CD14-positive monocyte (primary cell): Measurements from ENCODE around the gene ZMYM5. TPM values are rescaled to one million over a fixed set of nuclear protein-coding genes. Genes with fewer than 3 reads are reported as not detected.
A peak's percentile ranks its signal among the peaks of the same experiment; 100 is the strongest.

Experiments used
- DNase-seq, 3 donors: peaks; one replicate each; pipeline ENCODE4 v3.0.0-alpha.2; 2011 to 2022
- H2AFZ ChIP-seq: 2 replicates; pipeline ENCODE4 v1.6.0; 2012; ENCODE audit warnings: mild to moderate bottlenecking, low read depth, low read length, inconsistent platforms; ENCODE audit not compliant: insufficient read depth, poor library complexity, severe bottlenecking
- H3K27ac ChIP-seq, 2 donors: 1 replicate in 1 of 2; 2 replicates in 1 of 2; pipeline ENCODE4 v1.5.1; 2012 to 2013; ENCODE audit warnings: low read length in 2 of 2, control low read depth in 1 of 2, inconsistent platforms in 1 of 2, low read depth in 1 of 2, mild to moderate bottlenecking in 1 of 2
- H3K27me3 ChIP-seq, 2 donors: one replicate each; pipeline versions ENCODE4 v1.6.0 to v1.6.1; 2011 to 2013; ENCODE audit warnings: low read length in 2 of 2; ENCODE audit not compliant: control insufficient read depth in 2 of 2, insufficient read depth in 2 of 2
- H3K36me3 ChIP-seq, 2 donors: replicated peaks in 1 of 2; 1 replicate in 1 of 2; 2 replicates in 1 of 2; pipeline versions ENCODE4 v1.5.1 to v1.6.1; 2012 to 2013; ENCODE audit warnings: low read length in 2 of 2, control low read depth in 1 of 2, inconsistent platforms in 1 of 2, mild to moderate bottlenecking in 1 of 2; ENCODE audit not compliant: insufficient read depth in 2 of 2, control insufficient read depth in 1 of 2
- H3K4me1 ChIP-seq, 2 donors: 1 replicate in 1 of 2; 2 replicates in 1 of 2; pipeline versions ENCODE4 v1.5.1 to v1.6.1; 2012 to 2013; ENCODE audit warnings: low read length in 2 of 2, control low read depth in 1 of 2, inconsistent platforms in 1 of 2, mild to moderate bottlenecking in 1 of 2, moderate library complexity in 1 of 2; ENCODE audit not compliant: insufficient read depth in 2 of 2, control insufficient read depth in 1 of 2
- H3K4me2 ChIP-seq: replicated peaks from 2 replicates; pipeline ENCODE3; 2012; ENCODE audit warnings: low read length, moderate library complexity, mild to moderate bottlenecking; ENCODE audit not compliant: poor library complexity, severe bottlenecking; ENCODE audit errors: extremely low read depth
- H3K4me3 ChIP-seq, 3 experiments: fragments of 200-600 bp in 1 of 3; sonication (generic) in 1 of 3; replicated peaks in 1 of 3; 1 replicate in 2 of 3; 2 replicates in 1 of 3; pipeline ENCODE4 v1.5.1; 2011 to 2013; ENCODE audit warnings: low read length in 3 of 3, mild to moderate bottlenecking in 3 of 3, control low read depth in 2 of 3, low read depth in 2 of 3, inconsistent platforms in 1 of 3, moderate library complexity in 1 of 3
- H3K79me2 ChIP-seq: 2 replicates; pipeline ENCODE4 v1.6.0; 2012; ENCODE audit warnings: mild to moderate bottlenecking, control low read depth, inconsistent platforms, low read length, moderate library complexity; ENCODE audit not compliant: insufficient read depth
- H3K9ac ChIP-seq: 2 replicates; pipeline ENCODE4 v1.6.0; 2017; ENCODE audit warnings: low read length, mild to moderate bottlenecking; ENCODE audit not compliant: insufficient read depth, poor library complexity, severe bottlenecking
- H3K9me3 ChIP-seq, 2 donors: replicated peaks in 1 of 2; 1 replicate in 1 of 2; 2 replicates in 1 of 2; pipeline versions ENCODE4 v1.5.1 to v1.6.1; 2012 to 2013; ENCODE audit warnings: low read length in 2 of 2, control low read depth in 1 of 2; ENCODE audit not compliant: control insufficient read depth in 1 of 2, insufficient read depth in 1 of 2
- H4K20me1 ChIP-seq: 2 replicates; pipeline ENCODE4 v1.6.0; 2012; ENCODE audit warnings: mild to moderate bottlenecking, low read length, control low read depth, moderate library complexity; ENCODE audit not compliant: insufficient read depth
- H3K27ac Mint-ChIP-seq, 7 donors: one replicate each; pipeline ENCODE4 v1.8.0; 2020; ENCODE audit warnings: mild to moderate bottlenecking in 7 of 7, mixed read lengths in 7 of 7, moderate library complexity in 6 of 7, inconsistent platforms in 2 of 7
- H3K27me3 Mint-ChIP-seq, 3 donors: one replicate each; pipeline ENCODE4 v1.8.0; 2021 to 2022; ENCODE audit warnings: low read depth in 3 of 3, mild to moderate bottlenecking in 3 of 3, mixed read lengths in 3 of 3, moderate library complexity in 3 of 3, inconsistent platforms in 1 of 3
- H3K36me3 Mint-ChIP-seq, 2 donors: one replicate each; pipeline ENCODE4 v1.8.0; 2020; ENCODE audit warnings: mixed read lengths in 2 of 2, inconsistent platforms in 1 of 2, mild to moderate bottlenecking in 1 of 2
- H3K4me1 Mint-ChIP-seq: one replicate; pipeline ENCODE4 v1.8.0; 2020; ENCODE audit warnings: mild to moderate bottlenecking, mixed read lengths
- H3K4me3 Mint-ChIP-seq, 2 donors: one replicate each; pipeline ENCODE4 v1.8.0; 2020; ENCODE audit warnings: mild to moderate bottlenecking in 2 of 2, mixed read lengths in 2 of 2, moderate library complexity in 1 of 2
- H3K9me3 Mint-ChIP-seq, 7 donors: one replicate each; pipeline ENCODE4 v1.8.0; 2020 to 2022; ENCODE audit warnings: mixed read lengths in 7 of 7, mild to moderate bottlenecking in 6 of 7, moderate library complexity in 6 of 7, inconsistent platforms in 2 of 7
- CTCF ChIP-seq: fragments of 200-600 bp; IDR thresholded peaks from one replicate; pipeline ENCODE4 v1.8.0; 2022; ENCODE audit warnings: antibody characterized with exemption, mild to moderate bottlenecking
- WGBS: methylation state at CpG from one replicate; pipeline ENCODE4 v1.1.5; 2013; ENCODE audit warnings: missing lambda C conversion rate; ENCODE audit not compliant: insufficient coverage; 5-methylcytosine and 5-hydroxymethylcytosine counted together
- intact Hi-C, 2 donors: fragments of 100-400 bp; cut with micrococcal nuclease; formaldehyde crosslinking; loops; one replicate each; pipeline versions ENCODE4 v1.15.0 to v1.15.1; 2023
- polyA plus RNA-seq, 3 donors: library from polyadenylated mRNA; depleted of rRNA in 1 of 3; unstranded in 2 of 3; stranded (reverse) in 1 of 3; fragments of 300-500 nt in 2 of 3; fragments of >200 nt in 1 of 3; fragmentation: Illumina TruSeq in 2 of 3; gene quantifications; 1 replicate in 2 of 3; 2 replicates in 1 of 3; pipeline ENCODE4 v1.2.3, GENCODE V29; 2012 to 2021

Gene ZMYM5
- polyA plus RNA-seq, 3 donors, result 11.1 to 13.2 (median 11.1) TPM

GRCh38 chr13:19864746-19865309 lies 1.4 kb upstream of the ZMYM5 start:
- peaks cover 14% of the 10 kb centered on the region for H4K20me1 ChIP-seq
- DNase-seq, result peak; percentile 62 to 71 (median 69)
- H3K4me3 ChIP-seq, result peak overlapping the region; percentile 69 to 95 (median 84)
- H3K79me2 ChIP-seq, result peaks cover 34% of the 10 kb centered on the region
- peaks cover 20 to 27% of the 10 kb centered on the region in 2 donors for H3K4me1 ChIP-seq
- Mint-ChIP-seq H3K4me3 (peak overlapping the region; percentile 88 to 90), H3K4me1 (peaks cover 24% of the 10 kb centered on the region), H3K9me3 (no peaks in the 10 kb centered on the region), H3K36me3 (peaks cover 0 to 18% of the 10 kb centered on the region in 2 donors), H3K27me3 (peaks cover 0 to 1% (median 0%) of the 10 kb centered on the region in 3 donors), H3K27ac (peak overlapping the region; percentile 76 to 99 (median 91))
- no peaks in the 10 kb centered on the region for H3K9me3 ChIP-seq
- 2% methylated on average over 17 of the region's 26 CpGs for WGBS
- intact Hi-C loops, result loop anchor here (5.0 kb wide), 3 partner anchors 83 to 233 kb away; partner anchors contain the start of genes PSPC1 (in 2 of the 2), MPHOSPH8 (in 1 of the 2) and ZMYM2 (in 1 of the 2)
- TF ChIP-seq CTCF, result peak; percentile 82
- H3K27me3 ChIP-seq, result no peaks in the 10 kb centered on the region
- peak overlapping the region; percentile 92 to 96 for H3K27ac ChIP-seq
- peak overlapping the region; percentile 84 for H3K4me2 ChIP-seq
- H3K9ac ChIP-seq, result peak overlapping the region; percentile 89
- no peaks in the 10 kb centered on the region for H3K36me3 ChIP-seq
- H2AFZ ChIP-seq, result peak overlapping the region; percentile 95

GRCh38 chr13:19864024-19864745 lies 736 bp upstream of the ZMYM5 start:
- H3K4me1 Mint-ChIP-seq, result peaks cover 24% of the 10 kb centered on the region
- no peaks in the 10 kb centered on the region for H3K9me3 Mint-ChIP-seq
- H3K36me3 Mint-ChIP-seq, result peaks cover 3 to 22% of the 10 kb centered on the region in 2 donors
- no peak for TF ChIP-seq CTCF
- peaks cover 0 to 1% (median 0%) of the 10 kb centered on the region in 3 donors for H3K27me3 Mint-ChIP-seq
- H3K27ac ChIP-seq, result peak overlapping the region; percentile 92 to 96
- DNase-seq, result peak; percentile 37 to 52 (median 44)
- peaks cover 15% of the 10 kb centered on the region for H4K20me1 ChIP-seq
- H3K36me3 ChIP-seq, result no peaks in the 10 kb centered on the region
- intact Hi-C loops, result loop anchor here (5.0 kb wide), 3 partner anchors 82 to 232 kb away; partner anchors contain the start of genes PSPC1 (in 2 of the 2), MPHOSPH8 (in 1 of the 2) and ZMYM2 (in 1 of the 2)
- peak overlapping the region; percentile 84 for H3K4me2 ChIP-seq
- under 1% methylated on average over 45 of the region's 54 CpGs for WGBS
- peak overlapping the region; percentile 95 for H2AFZ ChIP-seq
- H3K4me3 ChIP-seq, result peak overlapping the region; percentile 69 to 95 (median 84)
- peaks cover 41% of the 10 kb centered on the region for H3K79me2 ChIP-seq
- H3K27ac Mint-ChIP-seq, result peak overlapping the region; percentile 89 to 99 (median 94)
- peak overlapping the region; percentile 89 for H3K9ac ChIP-seq
- H3K4me1 ChIP-seq, result peaks cover 20 to 27% of the 10 kb centered on the region in 2 donors
- H3K9me3 ChIP-seq, result no peaks in the 10 kb centered on the region
- no peaks in the 10 kb centered on the region for H3K27me3 ChIP-seq
- peak overlapping the region; percentile 88 to 90 for H3K4me3 Mint-ChIP-seq
